Fibroblast of mammary gland (primary cell): ENCODE results near the gene PEX11A.

Experiments
- DNase-seq: peaks from one replicate; pipeline ENCODE4 v3.0.0-alpha.2; 2010; ENCODE audit warnings: low read depth
- H3K4me3 ChIP-seq: 2 replicates; pipeline ENCODE4 v1.5.1; 2011; ENCODE audit warnings: low read depth, mild to moderate bottlenecking, low read length, moderate library complexity; ENCODE audit not compliant: control insufficient read depth
- CTCF ChIP-seq: conservative IDR thresholded peaks from 2 replicates; pipeline ENCODE4 v1.5.1; 2011; ENCODE audit warnings: low read depth, low read length, inconsistent platforms; ENCODE audit not compliant: control insufficient read depth, insufficient read depth

Gene PEX11A

DNA sequence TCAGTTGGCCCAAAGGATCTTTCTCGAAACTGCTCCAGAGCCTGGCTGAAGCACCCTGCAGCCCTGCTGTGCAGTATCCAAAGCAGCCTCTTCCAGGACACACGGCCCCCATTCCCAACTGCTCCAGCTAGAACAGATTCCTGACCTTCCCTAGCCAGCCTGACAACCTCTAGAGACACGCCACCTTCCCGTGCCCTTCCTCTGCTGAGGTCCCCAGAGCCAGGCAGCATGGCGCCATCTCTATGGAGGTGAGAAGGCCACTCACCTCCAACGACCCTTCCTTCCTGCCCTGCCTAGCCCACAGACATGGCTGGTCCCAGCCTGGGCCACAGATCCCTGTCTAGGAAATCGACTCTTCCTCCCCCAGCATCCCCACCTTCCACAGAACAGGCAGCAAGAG is 38.4 kb downstream of the PEX11A start:
- DNase-seq: no peak
- no peak overlapping the region for H3K4me3 ChIP-seq
- TF ChIP-seq CTCF: no peak

DNA sequence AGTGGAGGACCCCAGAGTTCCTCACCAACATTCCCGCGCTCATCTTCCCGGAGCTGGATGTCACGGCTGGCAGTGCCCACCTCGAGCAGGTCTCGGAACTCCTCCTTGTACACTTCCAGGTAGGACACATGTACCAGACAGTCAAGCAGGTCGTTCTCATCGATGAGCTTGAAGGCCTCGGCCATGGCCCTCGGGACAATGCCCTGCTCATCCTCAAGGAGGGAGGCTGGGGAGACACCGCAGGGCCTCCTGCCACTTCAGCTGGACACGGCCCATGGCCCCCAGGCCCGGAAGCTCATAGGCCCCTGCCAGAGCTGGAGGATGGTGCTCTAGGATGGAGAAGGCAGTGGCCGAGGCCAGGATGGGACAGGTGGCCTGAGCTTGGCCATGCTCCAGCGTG is 40.8 kb downstream of the PEX11A start:
- no peak for DNase-seq
- no peak for TF ChIP-seq CTCF
- H3K4me3 ChIP-seq: no peak overlapping the region

DNA sequence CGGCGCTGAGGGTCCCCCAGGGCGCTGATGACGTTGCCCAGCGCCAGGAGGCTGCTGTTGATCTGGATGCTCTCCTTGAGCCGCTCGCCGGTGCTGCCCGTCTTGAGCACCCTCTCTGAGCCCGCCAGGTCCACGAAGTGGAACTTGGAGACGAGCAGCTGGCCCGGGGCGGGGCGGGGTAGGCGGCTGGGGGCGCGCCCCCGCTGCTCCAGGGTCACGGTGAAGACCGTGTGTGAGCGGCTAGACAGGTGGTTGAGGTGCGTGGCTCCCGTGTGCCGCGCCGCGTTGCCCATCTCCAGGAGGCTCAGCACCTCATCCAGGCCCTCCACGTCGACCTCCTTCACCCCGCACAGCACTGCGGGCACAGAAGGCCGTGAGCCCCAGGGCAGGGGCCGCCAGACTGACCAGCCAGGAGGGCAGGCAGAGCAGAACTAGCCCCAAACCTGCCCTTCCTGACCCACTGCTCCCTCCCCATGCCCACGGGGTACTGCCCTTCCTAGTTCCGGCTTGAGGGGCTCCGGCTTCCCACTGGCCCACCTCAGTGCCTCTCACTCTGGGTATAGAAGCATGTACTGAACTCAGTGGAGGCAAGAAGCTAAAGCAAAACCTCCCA is 41.4 kb downstream of the PEX11A start:
- no peak for TF ChIP-seq CTCF
- no peak for DNase-seq
- H3K4me3 ChIP-seq: no peak overlapping the region

GRCh38 chr15:89648106-89649012 is 42.2 kb downstream of the PEX11A start:
- TF ChIP-seq CTCF: no peak
- H3K4me3 ChIP-seq: no peak overlapping the region
- no peak for DNase-seq

GRCh38 chr15:89647191-89647851 is 43.2 kb downstream of the PEX11A start:
- TF ChIP-seq CTCF: peak; percentile 84
- DNase-seq: peak; percentile 56

DNA sequence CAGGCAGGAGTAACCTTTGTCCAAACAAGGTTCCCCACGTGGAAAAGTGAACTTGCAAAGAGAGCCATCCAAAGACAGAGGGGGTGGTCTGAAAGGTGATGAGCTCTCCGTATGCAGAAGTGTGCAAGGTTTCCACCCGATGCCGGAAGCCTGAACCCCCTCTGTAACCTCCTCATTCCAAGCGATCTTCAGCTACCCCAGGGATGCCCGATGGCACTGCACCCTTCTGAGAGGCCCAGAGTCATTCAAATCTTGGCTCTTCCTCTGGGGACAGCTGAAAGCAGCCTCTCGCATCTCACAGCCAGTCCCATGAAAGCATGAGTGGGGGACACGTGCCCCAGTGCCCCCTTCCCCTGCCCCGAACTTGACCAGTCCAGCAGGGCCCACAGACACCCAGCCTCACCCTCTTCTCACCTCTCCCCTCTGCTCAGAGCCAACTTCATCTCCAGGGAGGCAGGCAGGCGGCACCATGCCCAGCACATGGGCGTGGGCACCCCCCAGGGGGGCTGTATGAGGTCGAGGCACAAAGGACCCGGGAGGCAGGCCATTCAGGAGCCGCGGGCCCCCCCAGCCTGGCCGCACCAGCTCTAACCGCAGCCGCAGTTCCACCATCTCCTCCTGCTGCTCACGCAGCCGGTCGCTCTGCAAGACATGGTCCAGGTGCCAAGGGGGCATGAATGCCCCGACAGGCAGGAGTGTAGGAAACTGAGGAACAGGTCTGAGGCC is 44.0 kb downstream of the PEX11A start:
- no peak for DNase-seq
- no peak overlapping the region for H3K4me3 ChIP-seq
- no peak for TF ChIP-seq CTCF

More at GRCh38 chr15:89647191-89647851, 43.2 kb downstream of the PEX11A start:
- H3K4me3 ChIP-seq: no peak overlapping the region
